22Rv1 (cell line): ENCODE results near the gene RRP8.

Source experiments
- H3K27ac ChIP-seq: fragments of 450-650 bp; 2 replicates; pipeline ENCODE4 v1.5.1; 2017
- CTCF ChIP-seq: fragments of 450-650 bp; IDR thresholded peaks from 2 replicates; pipeline ENCODE4 v1.5.1; 2017; ENCODE audit warnings: mild to moderate bottlenecking
- ZFX ChIP-seq: fragments of 450-650 bp; IDR thresholded peaks from 2 replicates; pipeline ENCODE4 v1.6.1; 2017; ENCODE audit warnings: antibody characterized with exemption, borderline replicate concordance

The RRP8 gene

GRCh38 chr11:6631361-6631890, 28.0 kb upstream of the RRP8 start:
- TF ChIP-seq ZFX, result no peak
- TF ChIP-seq CTCF, result no peak
- H3K27ac ChIP-seq, result no peak overlapping the region

- TF ChIP-seq CTCF, result no peak
- no peak for TF ChIP-seq ZFX
- H3K27ac ChIP-seq, result no peak overlapping the region
Observed at GRCh38 chr11:6630632-6631291, 27.3 kb upstream of the RRP8 start.

GRCh38 chr11:6629892-6630631, 26.6 kb upstream of the RRP8 start:
- no peak overlapping the region for H3K27ac ChIP-seq
- TF ChIP-seq ZFX (no peak), CTCF (no peak)

- no peak overlapping the region for H3K27ac ChIP-seq
- TF ChIP-seq CTCF, result no peak
- TF ChIP-seq ZFX, result no peak
Observed at GRCh38 chr11:6629573-6629891, 26.1 kb upstream of the RRP8 start.

GRCh38 chr11:6628526-6628925, 25.1 kb upstream of the RRP8 start:
- TF ChIP-seq CTCF (no peak), ZFX (no peak)
- H3K27ac ChIP-seq, result no peak overlapping the region

GRCh38 chr11:6627762-6628241, 24.4 kb upstream of the RRP8 start:
- H3K27ac ChIP-seq, result no peak overlapping the region
- no peak for TF ChIP-seq CTCF
- no peak for TF ChIP-seq ZFX
